GM21360 (cell line): ENCODE results near the gene CDH6.
"Not testable (repeated sequence)": the region's sequence is repeated elsewhere in the genome, so short reads cannot be mapped to it uniquely, and the experiment has no call there.

ENCODE experiments used
- ATAC-seq: cut with Tn5 transposase; IDR thresholded peaks from one replicate; pipeline ENCODE4 v1.9.1; 2021; ENCODE audit warnings: mild to moderate bottlenecking, moderate library complexity; ENCODE audit not compliant: unreplicated experiment

The CDH6 gene

GRCh38 chr5:31322946-31323345 lies 129.5 kb downstream of the CDH6 start:
- no peak for ATAC-seq

DNA sequence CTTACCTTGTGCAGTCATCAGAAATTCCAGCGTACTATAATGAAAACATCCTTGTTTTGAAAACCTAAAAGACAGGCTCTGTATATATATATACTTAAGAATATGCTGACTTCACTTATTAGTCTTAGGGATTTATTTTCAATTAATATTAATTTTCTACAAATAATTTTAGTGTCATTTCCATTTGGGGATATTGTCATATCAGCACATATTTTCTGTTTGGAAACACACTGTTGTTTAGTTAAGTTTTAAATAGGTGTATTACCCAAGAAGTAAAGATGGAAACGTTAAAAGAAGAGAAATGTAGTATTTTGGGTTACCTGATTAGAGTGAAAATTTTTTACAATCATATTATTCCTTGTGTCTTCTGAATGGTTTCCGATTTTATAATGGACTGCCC lies 131.4 kb downstream of the CDH6 start:
- no peak for ATAC-seq

- no peak for ATAC-seq
Observed at GRCh38 chr5:31328040-31328733, 134.7 kb downstream of the CDH6 start.

DNA sequence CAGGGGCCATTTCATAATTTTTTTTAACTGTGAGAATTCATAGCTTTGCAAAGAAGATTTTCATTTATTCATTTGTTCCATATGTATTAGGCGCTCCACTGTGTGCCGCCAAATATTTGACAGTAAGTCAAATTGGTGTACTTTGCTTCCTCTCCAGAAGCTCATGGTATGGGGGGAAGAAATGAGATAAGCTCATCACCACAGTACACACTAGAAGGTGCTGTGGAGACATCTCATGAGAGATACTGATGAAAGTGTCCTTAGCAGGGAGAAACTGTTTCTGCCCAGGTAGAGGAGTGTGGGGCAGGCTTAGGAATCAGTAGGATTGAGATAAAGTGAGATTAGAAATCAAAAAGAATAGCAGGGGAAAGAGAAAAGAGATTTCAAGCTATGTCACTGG lies 136.2 kb downstream of the CDH6 start:
- ATAC-seq, result no peak

GRCh38 chr5:31332160-31332559 lies 138.7 kb downstream of the CDH6 start:
- no peak for ATAC-seq

DNA sequence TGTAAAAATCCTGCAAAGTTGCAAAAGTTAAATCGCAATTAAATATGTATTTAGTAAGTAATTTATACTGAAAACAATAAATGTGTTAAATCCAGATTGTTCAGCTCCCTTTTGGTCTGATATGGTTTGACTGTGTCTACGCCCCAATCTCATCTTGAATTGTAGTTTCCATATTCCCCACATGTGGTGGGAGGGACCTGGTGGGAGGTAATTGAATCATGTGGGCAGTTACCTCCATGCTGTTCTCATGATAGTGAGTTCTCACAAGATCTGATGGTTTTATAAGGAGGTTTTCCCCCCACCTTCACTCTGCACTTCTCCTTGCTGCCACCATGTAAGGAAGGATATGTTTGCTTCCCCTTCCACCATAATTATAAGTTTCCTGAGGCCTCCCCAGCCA lies 140.0 kb downstream of the CDH6 start:
- no peak for ATAC-seq

GRCh38 chr5:31334061-31334860 lies 140.8 kb downstream of the CDH6 start:
- ATAC-seq, result no peak

DNA sequence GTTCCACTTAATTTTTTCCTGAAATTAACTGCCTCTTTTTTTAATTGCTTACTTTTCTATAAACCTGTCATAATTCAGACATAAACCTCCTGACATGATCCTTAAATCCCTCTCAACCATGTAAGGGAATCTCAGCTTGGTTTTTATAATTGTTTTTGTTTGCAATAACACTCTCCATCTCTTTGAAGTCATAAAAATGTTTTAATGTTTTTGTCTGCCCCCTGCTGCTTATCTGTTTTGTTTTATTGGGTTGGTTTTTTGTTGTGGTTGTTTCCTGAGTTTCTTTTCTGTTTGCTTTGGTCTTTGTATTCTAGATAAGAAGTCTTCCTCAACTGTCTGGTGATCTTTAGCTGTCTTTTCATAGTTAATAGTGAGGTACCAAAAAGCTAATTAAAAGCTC lies 142.0 kb downstream of the CDH6 start:
- ATAC-seq, result no peak

DNA sequence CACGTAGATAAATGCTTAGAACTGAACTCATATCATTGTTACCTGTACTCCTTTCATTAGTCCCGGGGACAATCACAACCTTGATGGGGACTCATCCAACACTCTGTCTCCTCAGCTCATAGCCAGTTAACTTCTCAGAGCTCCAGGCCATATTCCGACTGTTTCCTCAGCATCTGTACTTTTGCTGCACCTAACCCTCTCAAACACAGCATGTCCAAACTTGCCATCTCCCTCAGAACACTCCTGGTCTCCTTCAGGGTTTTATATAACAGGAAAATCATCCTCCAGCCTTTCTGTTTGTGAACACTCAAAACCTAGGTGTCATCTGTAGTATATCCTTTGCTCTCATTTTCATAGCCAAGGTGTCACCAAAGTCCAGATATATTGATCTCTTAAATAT lies 150.5 kb downstream of the CDH6 start:
- no peak for ATAC-seq

DNA sequence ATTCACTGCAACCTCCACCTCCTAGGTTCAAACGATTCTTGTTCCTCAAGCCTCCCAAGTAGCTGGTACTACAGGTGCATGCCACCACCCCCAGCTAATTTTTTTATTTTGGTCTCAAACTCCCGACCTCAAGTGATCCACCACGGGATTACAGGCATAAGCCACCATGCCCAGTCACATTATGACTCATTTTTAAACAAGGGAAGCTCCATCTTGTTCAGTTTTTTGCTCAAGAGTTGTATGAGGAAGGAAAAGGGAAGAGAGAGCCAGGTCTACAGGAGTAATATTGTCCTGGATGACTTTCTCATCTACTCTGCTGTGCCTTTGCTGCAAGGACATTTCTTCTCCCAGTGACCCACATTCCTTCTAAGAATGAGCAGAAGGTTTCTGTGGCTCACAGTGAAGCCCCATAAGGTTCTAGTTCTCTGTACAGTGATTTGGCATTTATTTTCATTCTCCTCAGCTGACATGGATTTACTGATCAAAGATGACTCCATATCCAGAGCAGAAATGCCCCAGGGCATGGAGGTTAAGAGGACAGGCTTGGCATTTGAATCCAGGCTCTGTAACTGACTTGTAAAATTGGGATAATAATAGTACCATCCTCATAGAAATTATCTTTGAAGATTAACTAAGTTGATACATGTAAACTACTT lies 153.5 kb downstream of the CDH6 start:
- no peak for ATAC-seq

DNA sequence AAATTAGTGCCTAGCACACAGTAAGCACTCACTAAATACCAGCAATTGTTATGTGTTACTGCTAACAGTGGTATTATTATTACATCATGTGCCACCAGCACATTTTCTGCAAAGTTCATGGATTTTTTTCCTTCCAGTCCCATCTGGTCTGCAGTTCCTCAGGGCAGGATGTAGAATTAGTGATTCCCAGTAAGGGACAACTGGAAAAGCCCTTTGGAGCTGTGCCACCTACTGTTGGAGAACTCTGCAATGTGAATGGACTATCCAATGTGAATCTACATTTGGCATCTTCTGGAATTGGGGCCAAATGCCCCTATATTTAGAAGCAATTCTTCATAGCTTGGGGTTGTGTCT lies 154.0 kb downstream of the CDH6 start:
- ATAC-seq, result no peak

GRCh38 chr5:31350395-31350794 lies 156.9 kb downstream of the CDH6 start:
- ATAC-seq, result no peak

GRCh38 chr5:31355337-31355736 lies 161.9 kb downstream of the CDH6 start:
- no peak for ATAC-seq

DNA sequence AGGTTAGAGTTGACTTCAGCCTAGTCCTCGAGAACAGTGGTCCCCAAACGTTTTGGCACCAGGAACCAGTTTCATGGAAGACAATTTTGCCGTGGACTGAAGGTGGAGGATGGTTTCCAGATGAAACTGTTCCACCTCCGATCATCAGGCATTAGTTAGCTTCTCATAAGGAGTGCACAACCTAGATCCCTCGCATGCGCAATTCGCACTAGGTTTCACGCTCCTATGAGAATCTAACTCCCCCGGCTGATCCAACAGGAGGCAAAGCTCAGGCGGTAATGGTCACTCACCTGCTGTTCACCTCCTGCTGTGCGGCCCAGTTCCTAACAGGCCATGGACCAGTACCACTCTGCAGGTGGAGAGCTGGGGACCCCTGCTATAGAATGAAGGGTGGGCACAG lies 163.6 kb downstream of the CDH6 start:
- ATAC-seq, result no peak

DNA sequence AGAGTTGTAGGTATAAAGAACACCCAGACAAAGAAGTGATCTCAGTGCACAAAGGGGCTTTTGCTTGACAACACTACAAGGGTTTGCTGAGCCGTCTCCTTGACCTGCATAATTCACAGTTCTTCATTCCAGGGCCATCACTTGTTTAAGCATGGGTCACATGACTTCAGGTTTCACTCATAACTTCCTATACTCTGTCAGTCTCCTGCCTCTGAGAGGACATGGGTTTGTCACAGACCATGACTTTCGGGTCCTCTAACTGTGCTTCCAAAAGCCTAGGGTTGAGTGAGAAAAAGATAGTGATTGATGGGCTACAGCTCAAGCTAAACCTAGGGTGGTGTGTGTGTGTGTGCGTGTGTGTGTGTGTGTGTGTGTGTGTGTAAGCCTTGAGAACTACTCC lies 166.4 kb downstream of the CDH6 start:
- peak; percentile 78 for ATAC-seq

GRCh38 chr5:31361234-31361633 lies 167.7 kb downstream of the CDH6 start:
- ATAC-seq, result no peak

GRCh38 chr5:31361704-31362528 lies 168.4 kb downstream of the CDH6 start:
- ATAC-seq, result not testable (repeated sequence)

GRCh38 chr5:31362529-31362900 lies 169.0 kb downstream of the CDH6 start:
- no peak for ATAC-seq

- no peak for ATAC-seq
Observed at GRCh38 chr5:31362931-31363568, 169.6 kb downstream of the CDH6 start.

DNA sequence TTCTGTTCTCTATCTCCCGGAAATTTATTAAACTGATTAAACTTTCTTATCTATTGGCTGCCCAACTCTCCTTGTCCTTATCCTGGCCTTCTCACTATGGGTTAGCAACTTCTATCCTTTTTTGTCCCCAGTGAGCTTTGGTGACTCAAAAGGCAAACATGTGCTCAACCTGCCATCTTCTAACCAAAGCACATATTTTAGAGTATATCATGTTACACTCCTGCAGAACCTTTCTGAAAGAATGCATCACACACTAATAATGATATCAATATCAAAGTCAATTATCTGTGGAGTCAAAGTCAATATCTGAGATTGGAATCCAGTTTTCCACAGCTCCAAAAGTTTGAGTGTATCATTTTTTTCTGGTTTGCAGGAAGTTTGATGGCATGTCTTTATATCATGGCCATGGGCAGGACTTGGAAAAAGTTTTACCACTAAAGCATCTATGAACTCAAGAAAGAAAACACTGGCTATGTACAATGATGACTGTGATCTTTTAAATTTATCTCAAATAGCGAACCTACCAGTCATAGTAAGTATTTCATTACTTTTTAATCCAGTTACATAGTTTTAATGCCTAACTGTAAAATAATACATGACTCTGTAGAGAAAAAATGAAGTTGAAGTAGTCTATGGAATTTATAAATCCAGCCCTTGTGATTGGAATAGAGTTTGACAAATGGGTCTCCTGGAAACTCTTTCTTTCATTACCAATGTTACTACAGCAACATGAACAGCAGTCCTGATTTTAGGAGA lies 171.6 kb downstream of the CDH6 start:
- ATAC-seq, result no peak
